RWPE2 (cell line): ENCODE results near the gene COL12A1.

Experiments used
- ATAC-seq: fragments of 200-7000 bp; cut with Tn5 transposase; 3 replicates; pipeline ENCODE4 v1.9.1; 2021; ENCODE audit warnings: low read depth
- DNase-seq: peaks from one replicate; pipeline ENCODE4 v3.0.0-alpha.2; 2020; ENCODE audit warnings: low spot score
- H3K27ac ChIP-seq: fragments of 450-650 bp; 2 replicates; pipeline ENCODE4 v1.5.1; 2017; ENCODE audit warnings: mild to moderate bottlenecking; ENCODE audit not compliant: poor library complexity, severe bottlenecking
- H3K27me3 ChIP-seq: fragments of 250-450 bp; sonication (Bioruptor Pico); 2 replicates; pipeline ENCODE4 v1.5.1; 2021; ENCODE audit warnings: mild to moderate bottlenecking, moderate library complexity; ENCODE audit not compliant: insufficient read depth, poor library complexity, severe bottlenecking
- H3K36me3 ChIP-seq: fragments of 250-450 bp; sonication (Bioruptor Pico); 2 replicates; pipeline ENCODE4 v1.5.1; 2020; ENCODE audit warnings: low read depth, mild to moderate bottlenecking, moderate library complexity
- H3K4me1 ChIP-seq: fragments of 250-450 bp; sonication (Bioruptor Pico); 2 replicates; pipeline ENCODE4 v1.5.1; 2021; ENCODE audit warnings: mild to moderate bottlenecking, moderate library complexity; ENCODE audit not compliant: insufficient read depth, poor library complexity, severe bottlenecking
- H3K4me3 ChIP-seq: fragments of 250-450 bp; sonication (Bioruptor Pico); 2 replicates; pipeline ENCODE4 v1.5.1; 2021; ENCODE audit warnings: mild to moderate bottlenecking, moderate library complexity; ENCODE audit not compliant: severe bottlenecking
- H3K9me3 ChIP-seq: fragments of 250-450 bp; sonication (Bioruptor Pico); 2 replicates; pipeline ENCODE4 v1.5.1; 2021; ENCODE audit warnings: mild to moderate bottlenecking, moderate library complexity; ENCODE audit not compliant: severe bottlenecking
- TF ChIP-seq, protein P1 (sequence below): fragments of 450-650 bp; IDR thresholded peaks from one replicate; pipeline ENCODE4 v1.5.1; 2017; ENCODE audit warnings: mild to moderate bottlenecking, moderate library complexity; ENCODE audit not compliant: poor library complexity, severe bottlenecking

The COL12A1 gene

DNA sequence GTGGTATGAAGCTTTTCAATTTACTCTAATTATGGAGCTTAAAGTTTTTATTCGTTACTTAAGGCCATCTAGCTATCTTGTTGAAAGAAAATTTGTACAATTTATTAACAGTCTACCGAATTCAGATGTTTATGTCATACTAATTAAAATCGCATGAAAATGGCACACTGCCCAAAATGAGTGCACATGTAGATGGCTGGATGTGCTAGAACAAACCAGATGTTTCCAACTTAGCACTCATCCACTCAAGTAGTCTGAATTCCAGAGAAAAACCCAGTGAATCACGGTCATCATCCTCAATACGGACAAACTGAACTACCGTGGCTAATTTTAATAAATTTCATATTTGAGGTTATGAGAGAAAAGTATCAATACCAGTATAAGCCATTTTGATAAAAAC lies 70.4 kb downstream of the COL12A1 start:
- H3K4me1 ChIP-seq, result no peaks in the 10 kb centered on the region
- peaks cover 87% of the 10 kb centered on the region for H3K36me3 ChIP-seq
- TF ChIP-seq, protein P1, sequence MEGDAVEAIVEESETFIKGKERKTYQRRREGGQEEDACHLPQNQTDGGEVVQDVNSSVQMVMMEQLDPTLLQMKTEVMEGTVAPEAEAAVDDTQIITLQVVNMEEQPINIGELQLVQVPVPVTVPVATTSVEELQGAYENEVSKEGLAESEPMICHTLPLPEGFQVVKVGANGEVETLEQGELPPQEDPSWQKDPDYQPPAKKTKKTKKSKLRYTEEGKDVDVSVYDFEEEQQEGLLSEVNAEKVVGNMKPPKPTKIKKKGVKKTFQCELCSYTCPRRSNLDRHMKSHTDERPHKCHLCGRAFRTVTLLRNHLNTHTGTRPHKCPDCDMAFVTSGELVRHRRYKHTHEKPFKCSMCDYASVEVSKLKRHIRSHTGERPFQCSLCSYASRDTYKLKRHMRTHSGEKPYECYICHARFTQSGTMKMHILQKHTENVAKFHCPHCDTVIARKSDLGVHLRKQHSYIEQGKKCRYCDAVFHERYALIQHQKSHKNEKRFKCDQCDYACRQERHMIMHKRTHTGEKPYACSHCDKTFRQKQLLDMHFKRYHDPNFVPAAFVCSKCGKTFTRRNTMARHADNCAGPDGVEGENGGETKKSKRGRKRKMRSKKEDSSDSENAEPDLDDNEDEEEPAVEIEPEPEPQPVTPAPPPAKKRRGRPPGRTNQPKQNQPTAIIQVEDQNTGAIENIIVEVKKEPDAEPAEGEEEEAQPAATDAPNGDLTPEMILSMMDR, result no peak
- no peak overlapping the region for H3K27ac ChIP-seq
- no peak for ATAC-seq
- H3K9me3 ChIP-seq, result no peaks in the 10 kb centered on the region
- no peak overlapping the region for H3K4me3 ChIP-seq
- no peaks in the 10 kb centered on the region for H3K27me3 ChIP-seq
- DNase-seq, result no peak

DNA sequence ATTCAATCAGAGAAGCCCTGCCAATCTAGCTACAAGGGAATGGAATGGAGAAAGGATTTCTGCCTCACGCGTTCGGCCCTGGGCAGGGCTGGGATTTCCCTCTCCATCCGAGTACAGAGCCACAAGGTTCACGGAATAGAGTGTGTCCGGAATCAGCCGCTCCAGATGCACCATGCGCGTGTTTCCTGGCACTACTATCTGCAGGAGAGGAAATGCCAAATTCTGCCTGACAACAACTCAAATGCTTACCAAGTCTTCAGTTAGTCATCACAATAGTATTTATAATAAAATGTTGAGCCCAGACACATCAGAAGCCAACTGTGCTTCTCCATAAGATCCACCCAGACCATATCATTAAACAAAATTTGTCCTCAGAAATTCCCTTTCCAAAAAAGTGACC lies 75.1 kb downstream of the COL12A1 start:
- Histone ChIP-seq H3K4me1 (no peaks in the 10 kb centered on the region), H3K36me3 (peaks cover 89% of the 10 kb centered on the region), H3K4me3 (no peak overlapping the region), H3K9me3 (no peaks in the 10 kb centered on the region), H3K27ac (no peak overlapping the region), H3K27me3 (no peaks in the 10 kb centered on the region)
- ATAC-seq (no peak; the same call in 2 of the 3 replicates), DNase-seq (no peak)
- TF ChIP-seq, protein P1, result no peak

DNA sequence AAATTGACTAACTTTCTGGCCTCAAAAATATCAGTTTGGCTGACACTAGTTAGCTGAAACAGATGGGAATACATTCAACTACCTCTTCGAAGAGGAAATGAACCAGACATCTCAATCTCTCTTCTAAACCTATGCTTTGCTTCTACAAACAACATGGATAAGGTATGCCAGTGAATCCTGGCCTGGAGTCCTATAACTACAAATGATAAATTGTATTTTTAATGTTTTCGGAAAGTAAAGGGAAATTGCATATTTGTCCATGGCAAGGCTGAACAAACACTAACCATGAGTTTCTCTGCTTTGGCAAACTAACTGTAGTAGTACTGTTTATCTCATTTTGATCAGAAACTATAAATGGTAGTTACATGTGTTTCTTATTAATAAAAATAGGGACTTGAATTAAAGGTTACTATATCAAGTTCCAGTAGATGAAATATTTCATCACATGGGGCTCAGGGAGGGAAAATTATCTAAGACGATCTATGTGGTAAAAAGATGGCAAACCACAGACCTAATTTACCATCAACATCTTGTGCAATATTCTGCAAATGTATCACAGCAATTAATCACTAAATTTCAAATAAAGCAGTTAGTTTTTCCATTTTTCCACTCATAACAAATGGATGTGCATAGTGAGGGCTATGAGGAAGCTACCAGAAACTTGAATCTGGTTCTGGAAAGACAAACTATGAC lies 76.8 kb downstream of the COL12A1 start:
- peaks cover 88% of the 10 kb centered on the region for H3K36me3 ChIP-seq
- H3K27me3 ChIP-seq, result no peaks in the 10 kb centered on the region
- no peak for DNase-seq
- H3K4me1 ChIP-seq, result no peaks in the 10 kb centered on the region
- TF ChIP-seq, protein P1, result no peak
- ATAC-seq, result no peak
- no peaks in the 10 kb centered on the region for H3K9me3 ChIP-seq
- no peak overlapping the region for H3K4me3 ChIP-seq
- no peak overlapping the region for H3K27ac ChIP-seq

DNA sequence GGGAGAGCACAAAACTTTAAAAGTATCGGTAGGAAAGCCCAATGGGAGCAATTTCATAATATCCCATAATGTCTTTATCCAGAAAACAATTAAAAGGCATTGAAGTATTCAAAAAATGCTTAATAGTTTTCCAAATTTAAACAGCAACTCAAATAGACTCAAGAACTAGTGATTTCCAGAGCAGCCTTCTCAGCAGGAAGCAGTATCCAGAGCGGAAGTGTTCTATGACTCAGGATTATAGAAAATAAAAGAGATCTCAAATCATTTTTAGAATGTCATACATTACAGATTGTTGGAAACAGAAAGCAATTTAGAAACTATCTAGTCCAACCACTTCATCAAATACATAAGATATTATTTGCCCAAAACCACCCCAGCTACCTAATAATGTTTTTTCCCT lies 79.3 kb downstream of the COL12A1 start:
- Histone ChIP-seq H3K4me3 (no peak overlapping the region), H3K9me3 (no peaks in the 10 kb centered on the region), H3K27me3 (no peaks in the 10 kb centered on the region), H3K4me1 (no peaks in the 10 kb centered on the region), H3K36me3 (peaks cover 82% of the 10 kb centered on the region), H3K27ac (no peak overlapping the region)
- ATAC-seq (no peak), DNase-seq (no peak)
- TF ChIP-seq, protein P1, result no peak

DNA sequence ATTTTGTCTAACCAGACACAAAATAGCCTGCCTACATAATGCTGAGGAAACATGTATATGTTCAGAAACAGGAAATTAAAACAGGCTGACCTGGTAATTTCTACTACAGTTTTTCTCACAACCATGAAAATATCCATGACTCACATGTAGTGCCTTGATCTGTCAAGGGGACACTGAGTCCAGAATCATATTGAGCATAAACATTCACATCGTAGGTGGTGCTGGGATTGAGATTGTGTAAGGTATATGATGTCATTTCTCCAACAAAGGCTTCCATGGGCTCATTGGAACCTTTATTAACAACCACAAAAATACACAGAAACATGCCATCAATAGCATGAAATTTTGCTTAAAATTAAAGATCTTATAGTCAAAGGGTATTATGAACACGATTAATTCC lies 80.9 kb downstream of the COL12A1 start:
- Histone ChIP-seq H3K27me3 (no peaks in the 10 kb centered on the region), H3K4me3 (no peak overlapping the region), H3K4me1 (no peaks in the 10 kb centered on the region), H3K27ac (no peak overlapping the region), H3K9me3 (no peaks in the 10 kb centered on the region), H3K36me3 (peaks cover 84% of the 10 kb centered on the region)
- ATAC-seq, result no peak
- TF ChIP-seq, protein P1, result no peak
- DNase-seq, result no peak
